Stimulated activated CD8-positive, alpha-beta memory T cell treated with anti-CD3 and anti-CD28 coated beads, Interleukin-2, amount 100 ng/mL, for 48 hours (primary cell): ENCODE results near the gene ZNF593.

Experiments
- DNase-seq, 2 donors: peaks; one replicate each; pipeline ENCODE4 v3.0.0-alpha.2; 2020; ENCODE audit warnings: low read depth in 2 of 2

The ZNF593 gene

GRCh38 chr1:26210147-26210870 is 40.6 kb downstream of the ZNF593 start:
- no peak for DNase-seq

DNA sequence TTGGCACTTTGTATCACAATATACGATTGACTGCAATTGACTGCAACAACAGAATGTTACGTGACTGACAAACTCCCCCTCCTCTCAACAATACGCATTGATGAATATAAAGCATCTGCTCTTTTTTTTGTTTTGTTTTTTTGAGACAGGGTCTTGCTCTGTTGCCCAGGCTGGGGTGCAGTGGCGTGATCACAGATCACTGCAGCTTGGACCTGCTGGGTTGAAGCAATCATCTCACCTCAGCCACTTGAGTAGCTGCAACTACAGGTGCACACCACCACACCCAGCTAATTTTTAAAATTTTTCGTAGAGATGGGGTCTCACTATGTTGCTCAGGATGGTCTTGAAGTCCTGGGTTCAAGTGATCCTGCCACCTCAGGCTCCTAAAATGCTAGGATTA is 43.0 kb downstream of the ZNF593 start:
- no peak for DNase-seq

DNA sequence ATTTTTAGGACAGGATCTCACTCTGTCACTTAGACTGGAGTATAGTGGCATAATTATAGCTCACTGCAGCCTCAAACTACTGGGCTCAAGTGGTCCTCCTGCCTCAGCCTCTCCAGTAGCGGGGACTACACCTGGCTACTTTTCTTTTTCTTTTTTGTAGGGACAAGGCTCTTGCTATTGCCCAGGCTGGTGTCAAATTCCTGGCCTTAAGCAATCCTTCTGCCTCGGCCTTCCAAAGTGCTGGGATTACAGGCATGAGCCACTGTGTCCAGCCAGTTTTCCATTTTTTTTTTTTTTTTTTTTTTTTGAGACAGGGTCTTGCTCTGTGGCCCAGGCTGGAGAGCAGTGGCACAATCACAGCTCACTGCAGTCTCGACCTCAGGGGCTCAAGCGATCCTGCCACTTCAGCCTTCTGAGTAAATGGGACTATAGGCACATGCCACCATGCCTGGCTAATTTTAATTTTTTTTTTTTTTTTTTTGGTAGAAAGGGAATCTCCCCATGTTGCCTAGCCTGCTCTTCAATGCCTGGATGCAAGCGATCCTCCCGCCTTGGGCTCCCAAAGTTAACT is 43.7 kb downstream of the ZNF593 start:
- no peak for DNase-seq

DNA sequence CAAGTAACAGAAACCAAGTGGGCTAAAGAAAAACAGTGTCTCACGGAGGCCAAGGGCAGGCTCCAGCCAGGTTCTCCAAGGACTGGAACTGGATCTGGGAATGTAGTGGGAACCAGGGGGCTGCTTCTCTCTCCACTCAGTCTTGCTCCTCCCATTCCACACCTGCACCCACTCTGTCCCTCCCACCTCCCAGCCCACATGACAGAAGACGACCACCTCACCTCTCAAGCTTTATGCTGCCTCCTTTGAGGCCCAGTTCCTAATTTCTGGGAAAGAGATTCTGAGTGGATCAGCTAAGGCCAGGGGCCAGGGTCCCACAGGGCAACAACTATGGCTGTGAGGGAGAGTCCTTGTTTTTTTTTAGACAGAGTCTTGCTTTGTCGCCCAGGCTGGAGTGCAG is 45.5 kb downstream of the ZNF593 start:
- no peak for DNase-seq

GRCh38 chr1:26218906-26219494 is 49.3 kb downstream of the ZNF593 start:
- no peak for DNase-seq
